SK-N-SH (cell line): Measurements from ENCODE around the gene MAMDC2. TPM values are rescaled to one million over a fixed set of nuclear protein-coding genes. Genes with fewer than 3 reads are reported as not detected.

Experiments
- CTCF ChIA-PET: fragments of 300-600, 350-600 bp; formaldehyde crosslinking; extraction: SDS; loops from one replicate; lab custom pipeline; 2021; lab: Yijun Ruan, JAX
- POLR2A ChIA-PET: fragments of 350-600 bp; sonication (Branson Sonifier 250); formaldehyde crosslinking; extraction: SDS; loops from one replicate; lab custom pipeline; 2020; ENCODE audit warnings: antibody characterized with exemption, inconsistent platforms; lab: Yijun Ruan, JAX
- DNase-seq: peaks from one replicate; pipeline ENCODE4 v3.0.0; 2012
- H2AFZ ChIP-seq: fragments of 200-600 bp; sonication (generic); 2 replicates; pipeline ENCODE4 v1.8.1; 2016; ENCODE audit warnings: antibody characterized with exemption, mild to moderate bottlenecking, low read depth
- H3F3A ChIP-seq: fragments of 200-600 bp; sonication (generic); replicated peaks from 2 replicates; pipeline ENCODE3; 2016; ENCODE audit warnings: antibody characterized with exemption, mild to moderate bottlenecking; ENCODE audit not compliant: insufficient read depth
- H3K27ac ChIP-seq, 2 experiments: fragments of 200-500 bp in 1 of 2; fragments of 200-600 bp in 1 of 2; sonication (Bioruptor generic) in 1 of 2; sonication (generic), shearing (Covaris generic) in 1 of 2; 2 replicates each; pipeline versions ENCODE4 v1.5.1 to v1.6.1; 2014 to 2016; ENCODE audit warnings: low read depth in 2 of 2, inconsistent platforms in 1 of 2, low read length in 1 of 2, mild to moderate bottlenecking in 1 of 2, mixed read lengths in 1 of 2
- H3K27me3 ChIP-seq: fragments of 200-600 bp; sonication (generic), shearing (Covaris generic); 2 replicates; pipeline ENCODE4 v1.6.1; 2016; ENCODE audit warnings: mixed run types; ENCODE audit not compliant: insufficient read depth
- H3K36me3 ChIP-seq, 2 experiments: fragments of 200-500 bp in 1 of 2; fragments of 200-600 bp in 1 of 2; sonication (Bioruptor generic) in 1 of 2; sonication (generic) in 1 of 2; replicated peaks in 1 of 2; 2 replicates each; pipeline versions ENCODE3 to v1.5.1; 2014 to 2016; ENCODE audit warnings: low read length in 1 of 2, mild to moderate bottlenecking in 1 of 2; ENCODE audit not compliant: insufficient read depth in 2 of 2, control insufficient read depth in 1 of 2
- H3K4me1 ChIP-seq, 2 experiments: fragments of 200-500 bp in 1 of 2; fragments of 200-600 bp in 1 of 2; sonication (Bioruptor generic) in 1 of 2; sonication (generic), shearing (Covaris generic) in 1 of 2; 2 replicates each; pipeline versions ENCODE4 v1.5.1 to v1.6.1; 2014 to 2016; ENCODE audit warnings: low read depth in 1 of 2, low read length in 1 of 2, mixed run types in 1 of 2; ENCODE audit not compliant: insufficient read depth in 2 of 2, control insufficient read depth in 1 of 2
- H3K4me2 ChIP-seq: fragments of 200-600 bp; sonication (generic), shearing (Covaris generic); 2 replicates; pipeline ENCODE4 v1.6.1; 2017; ENCODE audit warnings: mixed run types
- H3K4me3 ChIP-seq, 2 experiments: fragments of 200-500 bp in 1 of 2; fragments of 200-600 bp in 1 of 2; sonication (Bioruptor generic) in 1 of 2; sonication (generic), shearing (Covaris generic) in 1 of 2; 2 replicates each; pipeline versions ENCODE4 v1.5.1 to v1.8.1; 2014 to 2016; ENCODE audit warnings: low read depth in 2 of 2, inconsistent platforms in 1 of 2, low read length in 1 of 2, mild to moderate bottlenecking in 1 of 2, mixed read lengths in 1 of 2, moderate library complexity in 1 of 2
- H3K79me2 ChIP-seq: fragments of 200-600 bp; sonication (generic); 2 replicates; pipeline ENCODE4 v1.8.1; 2017; ENCODE audit warnings: mild to moderate bottlenecking; ENCODE audit not compliant: insufficient read depth
- H3K9ac ChIP-seq: fragments of 200-600 bp; sonication (generic); 2 replicates; pipeline ENCODE4 v1.6.1; 2017; ENCODE audit warnings: mixed run types
- H3K9me2 ChIP-seq: fragments of 200-600 bp; sonication (generic); 2 replicates; pipeline ENCODE4 v1.6.1; 2017; ENCODE audit warnings: mixed run types
- H3K9me3 ChIP-seq: fragments of 200-600 bp; sonication (generic); 2 replicates; pipeline ENCODE4 v1.6.1; 2017; ENCODE audit warnings: mixed run types, mild to moderate bottlenecking, moderate library complexity
- H4K20me1 ChIP-seq: fragments of 200-600 bp; sonication (generic); 2 replicates; pipeline ENCODE4 v1.6.1; 2017; ENCODE audit warnings: mild to moderate bottlenecking, mixed run types; ENCODE audit not compliant: insufficient read depth
- CHD2 ChIP-seq: fragments of 150-350 bp; IDR thresholded peaks from 2 replicates; pipeline ENCODE4 v1.6.1; 2018; ENCODE audit warnings: low read length; ENCODE audit not compliant: partially characterized antibody
- ELF1 ChIP-seq: IDR thresholded peaks from 2 replicates; pipeline ENCODE4 v1.4.0; 2012
- EP300 ChIP-seq, 2 experiments: IDR thresholded peaks; 2 replicates each; pipeline versions ENCODE4 v1.4.0 to v1.6.1; 2012; ENCODE audit warnings: borderline replicate concordance in 1 of 2, low read depth in 1 of 2, low read length in 1 of 2
- GATA2 ChIP-seq: sonication (generic); formaldehyde crosslinking; IDR thresholded peaks from 2 replicates; pipeline ENCODE4 v1.5.0; 2020; ENCODE audit warnings: mild to moderate bottlenecking, missing genetic modification reagents
- NFIC ChIP-seq: IDR thresholded peaks from 2 replicates; pipeline ENCODE4 v1.4.0; 2012; ENCODE audit warnings: borderline replicate concordance
- TAF1 ChIP-seq: IDR thresholded peaks from 2 replicates; pipeline ENCODE4 v1.6.1; 2012; ENCODE audit warnings: low read depth, mild to moderate bottlenecking, low read length, moderate library complexity, borderline replicate concordance
- TCF12 ChIP-seq: IDR thresholded peaks from 2 replicates; pipeline ENCODE4 v1.4.0; 2012
- TEAD4 ChIP-seq: IDR thresholded peaks from 2 replicates; pipeline ENCODE4 v1.4.0; 2012; ENCODE audit warnings: mild to moderate bottlenecking, borderline replicate concordance; ENCODE audit not compliant: insufficient read depth
- USF1 ChIP-seq: IDR thresholded peaks from 2 replicates; pipeline ENCODE4 v1.4.0; 2012; ENCODE audit warnings: low read depth, borderline replicate concordance
- WGBS: methylation state at CpG from one replicate; pipeline ENCODE4 v1.1.6; 2017; ENCODE audit warnings: low lambda C conversion rate; 5-methylcytosine and 5-hydroxymethylcytosine counted together
- polyA plus RNA-seq, 3 experiments: library from polyadenylated mRNA; depleted of rRNA; stranded (reverse); fragments of >200 nt; gene quantifications; 2 replicates each; pipeline ENCODE4 v1.2.3, GENCODE V29; 2012

The MAMDC2 gene
- polyA plus RNA-seq, 1 of the 3 experiments (the other 2 are of a cell fraction), result not detected

GRCh38 chr9:70125621-70126263 is 82.1 kb downstream of the MAMDC2 start:
- WGBS, result 91% methylated on average over 4 of the region's 4 CpGs
- H3K4me1 ChIP-seq, result peaks cover under 1 to 5% of the 10 kb centered on the region in 2 experiments; a peak in 3 of 4 replicates
- no peak overlapping the region for H3K27ac ChIP-seq
- H3K9me2 ChIP-seq, result no peaks in the 10 kb centered on the region
- H4K20me1 ChIP-seq, result no peaks in the 10 kb centered on the region
- peaks cover 10% of the 10 kb centered on the region for H3F3A ChIP-seq
- H3K9ac ChIP-seq, result no peak overlapping the region
- H3K27me3 ChIP-seq, result no peaks in the 10 kb centered on the region
- DNase-seq, result no peak
- H3K9me3 ChIP-seq, result no peaks in the 10 kb centered on the region
- TF ChIP-seq CHD2 (no peak), TCF12 (no peak), EP300 (IDR thresholded peaks at IDR 0.05; ENCODE audit: borderline replicate concordance in 1 of 2, low read depth in 1 of 2, low read length in 1 of 2) (no peak), TEAD4 (no peak), ELF1 (no peak)
- no peak overlapping the region for H3K4me2 ChIP-seq
- POLR2A ChIA-PET, result no interaction called here
- H3K79me2 ChIP-seq, result no peaks in the 10 kb centered on the region
- CTCF ChIA-PET, result interaction anchor here (2.3 to 9.1 kb wide), 2 partner anchors 14 to 154 kb away, joined by 9 to 89 read pairs; no protein-coding TSS in a partner anchor
- H2AFZ ChIP-seq, result no peak overlapping the region
- no peaks in the 10 kb centered on the region for H3K36me3 ChIP-seq
- H3K4me3 ChIP-seq, result no peak overlapping the region

DNA sequence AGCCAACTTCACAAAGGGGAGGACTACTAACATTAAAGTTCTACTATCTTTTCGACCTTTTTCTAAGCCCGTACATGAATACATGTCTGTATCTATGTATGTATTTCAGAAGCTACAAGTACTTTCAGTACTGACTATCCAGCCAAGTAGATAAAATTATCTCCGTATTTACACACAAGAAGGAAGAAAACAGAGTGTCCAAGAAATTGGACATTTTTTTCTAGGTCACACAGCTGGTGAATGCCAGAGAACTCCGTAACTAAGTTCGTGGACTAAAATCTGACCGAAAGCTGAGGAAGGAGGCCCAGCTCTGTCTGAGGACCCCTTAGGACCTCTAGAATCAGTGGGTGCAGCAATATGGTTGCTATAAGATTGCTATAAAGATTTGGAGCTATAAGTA is 83.4 kb downstream of the MAMDC2 start:
- no peak for TF ChIP-seq GATA2 (CRISPR knock-in tag)
- TF ChIP-seq USF1, result no peak
- TF ChIP-seq TAF1, result no peak
- TF ChIP-seq TEAD4, result no peak
- no peaks in the 10 kb centered on the region for H3K36me3 ChIP-seq
- DNase-seq, result no peak
- no peaks in the 10 kb centered on the region for H3K9me2 ChIP-seq
- no peaks in the 10 kb centered on the region for H3K27me3 ChIP-seq
- no peak overlapping the region for H2AFZ ChIP-seq
- H3K27ac ChIP-seq, result no peak overlapping the region
- no peaks in the 10 kb centered on the region for H3K79me2 ChIP-seq
- H3F3A ChIP-seq, result no peaks in the 10 kb centered on the region
- H3K9me3 ChIP-seq, result no peaks in the 10 kb centered on the region
- H3K4me1 ChIP-seq, result no peaks in the 10 kb centered on the region
- ChIA-PET POLR2A (no interaction called here), CTCF (interaction anchor here (9.1 kb wide), 1 partner anchor 16 kb away, joined by 89 read pairs; no protein-coding TSS in a partner anchor)
- no peak overlapping the region for H3K4me3 ChIP-seq
- H4K20me1 ChIP-seq, result no peaks in the 10 kb centered on the region
- H3K9ac ChIP-seq, result no peak overlapping the region
- no peak overlapping the region for H3K4me2 ChIP-seq
- WGBS, result 88% methylated on average over 6 of the region's 6 CpGs

DNA sequence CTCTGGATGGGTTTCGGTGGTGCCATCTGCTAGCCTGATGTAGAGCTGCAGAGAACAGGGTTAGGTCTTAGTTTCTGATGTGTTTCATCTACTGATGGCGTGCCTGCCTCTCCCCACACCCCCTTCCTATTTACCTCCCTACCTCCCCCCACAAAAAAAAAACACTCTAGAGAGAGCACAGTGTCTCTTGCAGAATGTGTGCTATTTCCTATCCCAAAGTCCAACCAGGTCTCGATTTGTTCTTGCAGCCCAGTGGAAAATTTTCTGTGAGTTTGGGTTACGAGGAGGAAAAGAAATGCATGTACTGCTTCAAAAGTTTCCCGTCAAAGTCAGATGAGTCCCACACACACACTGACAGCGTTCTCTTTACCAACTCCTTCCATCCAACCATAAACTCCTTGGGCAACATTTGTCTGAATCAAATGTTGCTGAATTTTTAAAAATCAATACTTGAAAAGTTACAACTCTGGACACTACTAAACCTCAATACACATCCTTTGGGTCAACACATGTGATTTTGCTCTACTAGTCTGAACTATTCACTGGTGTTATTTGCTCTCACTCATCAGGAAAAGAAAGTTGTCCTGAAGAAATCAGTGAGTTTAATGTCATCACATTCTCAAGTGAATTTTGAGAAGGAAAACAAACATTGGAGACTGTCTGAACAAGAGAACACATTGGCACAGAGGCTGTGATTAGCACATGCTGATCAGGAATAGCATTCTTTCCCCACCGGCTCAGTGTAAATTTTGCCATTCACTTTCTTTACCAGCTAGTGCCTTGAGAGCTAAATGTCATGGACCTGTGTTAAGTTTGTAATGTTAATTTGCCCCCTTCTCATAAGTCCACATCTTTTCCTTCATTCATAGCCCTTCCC is 84.1 kb downstream of the MAMDC2 start:
- no peak for TF ChIP-seq NFIC
- Histone ChIP-seq H3K36me3 (no peaks in the 10 kb centered on the region), H3F3A (peaks cover 5% of the 10 kb centered on the region), H3K9ac (no peak overlapping the region), H2AFZ (no peak overlapping the region), H3K4me1 (0 out of 4 replicates have a peak, but pooled peaks cover 0 to under 1% of the 10 kb centered on the region in 2 experiments), H3K4me2 (no peak overlapping the region), H4K20me1 (no peaks in the 10 kb centered on the region), H3K9me2 (no peaks in the 10 kb centered on the region), H3K27ac (no peak overlapping the region), H3K27me3 (no peaks in the 10 kb centered on the region), H3K79me2 (no peaks in the 10 kb centered on the region), H3K4me3 (no peak overlapping the region), H3K9me3 (no peaks in the 10 kb centered on the region)
- no peak for DNase-seq
- WGBS, result 80% methylated on average over 7 of the region's 7 CpGs
- CTCF ChIA-PET, result interaction anchor here (0.6 to 9.1 kb wide), 3 partner anchors 16 to 156 kb away, joined by 3 to 89 read pairs (median 5); no protein-coding TSS in a partner anchor
- POLR2A ChIA-PET, result no interaction called here
